Measurements from ENCODE around the gene KRT222. TPM values are rescaled to one million over a fixed set of nuclear protein-coding genes. Genes with fewer than 3 reads are reported as not detected.

Gene KRT222
- total RNA-seq, 1 donor from 2014 or later, result not detected

GRCh38 chr17:40615068-40615840 lies 49.7 kb downstream of the KRT222 start:
- DNase-seq (ENCODE audit: low read depth), result peak; percentile 15

GRCh38 chr17:40614431-40615067 lies 50.4 kb downstream of the KRT222 start:
- no peak for DNase-seq (ENCODE audit: low read depth)

GRCh38 chr17:40613467-40614154 lies 51.4 kb downstream of the KRT222 start:
- no peak for DNase-seq (ENCODE audit: low read depth)

- DNase-seq (ENCODE audit: low read depth), result no peak
Measured at GRCh38 chr17:40612599-40613244, 52.3 kb downstream of the KRT222 start.

GRCh38 chr17:40611840-40612474 lies 53.0 kb downstream of the KRT222 start:
- DNase-seq (ENCODE audit: low read depth), result no peak

- no peak for DNase-seq (ENCODE audit: low read depth)
Measured at GRCh38 chr17:40610359-40610758, 54.6 kb downstream of the KRT222 start.

- DNase-seq (ENCODE audit: low read depth), result no peak
Measured at GRCh38 chr17:40608061-40608581, 56.9 kb downstream of the KRT222 start.

GRCh38 chr17:40607641-40608040 lies 57.3 kb downstream of the KRT222 start:
- no peak for DNase-seq (ENCODE audit: low read depth)

- DNase-seq (ENCODE audit: low read depth), result no peak
Measured at GRCh38 chr17:40606548-40607353, 58.2 kb downstream of the KRT222 start.

- no peak for DNase-seq (ENCODE audit: low read depth)
Measured at GRCh38 chr17:40605306-40605705, 59.7 kb downstream of the KRT222 start.

Other genes with a start within 250 kb of the KRT222 start
- gene TOP2A, start 247.3 kb downstream of the KRT222 start, total RNA-seq, result 2.2 and 2.3 TPM in 2 replicates
- gene IGFBP4, start 221.7 kb downstream of the KRT222 start, total RNA-seq, result 37.4 and 41.3 TPM in 2 replicates
- not detected in 2 replicates for gene TNS4, start 163.6 kb downstream of the KRT222 start, total RNA-seq
- gene CCR7, start 99.7 kb downstream of the KRT222 start, total RNA-seq, result 0.05 TPM in 1 of 2 replicates, not detected in the other
- gene SMARCE1, start 17.4 kb downstream of the KRT222 start, total RNA-seq, result 121 and 130 TPM in 2 replicates
- gene KRT24, start 38.6 kb upstream of the KRT222 start, total RNA-seq, result not detected in 2 replicates
- not detected in 2 replicates for gene KRT25, start 90.2 kb upstream of the KRT222 start, total RNA-seq
- not detected in 2 replicates for gene KRT26, start 107.0 kb upstream of the KRT222 start, total RNA-seq
- not detected in 2 replicates for gene KRT27, start 117.4 kb upstream of the KRT222 start, total RNA-seq
- gene KRT28, start 134.8 kb upstream of the KRT222 start, total RNA-seq, result not detected in 2 replicates
- 29.6 and 36.3 TPM in 2 replicates for gene KRT10, start 157.4 kb upstream of the KRT222 start, total RNA-seq
- gene KRT12, start 202.0 kb upstream of the KRT222 start, total RNA-seq, result not detected in 2 replicates
- not detected in 2 replicates for gene KRT20, start 220.1 kb upstream of the KRT222 start, total RNA-seq